ENCODE measurements around the gene SLC41A1.

DNA sequence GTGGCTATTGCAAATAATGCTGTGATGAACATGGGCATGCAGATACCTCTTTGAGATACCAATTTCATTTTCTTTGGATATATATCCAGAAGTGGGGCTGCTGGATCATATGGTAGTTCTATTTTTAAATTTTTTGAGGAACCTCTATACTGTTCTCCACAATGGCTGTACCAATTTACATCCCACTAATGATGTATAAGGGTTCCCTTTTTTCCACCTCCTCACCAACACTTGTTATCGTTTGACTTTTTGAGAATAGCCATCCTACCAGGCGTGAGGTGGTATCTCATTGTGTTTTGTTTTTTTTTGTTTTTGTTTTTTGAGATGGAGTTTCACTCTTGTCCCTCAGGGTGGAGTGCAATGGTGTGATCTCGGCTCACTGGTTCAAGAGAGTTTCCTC is 56.4 kb downstream of the SLC41A1 start:
- TF ChIP-seq CTCF (IDR thresholded peaks at IDR 0.05; ENCODE audit: extremely low read depth in 1 of 2, insufficient read depth in 1 of 2, low read depth in 1 of 2, low read length in 2 of 2): no peak
- no peak for TF ChIP-seq POLR2A (IDR thresholded peaks at IDR 0.05; ENCODE audit: low read depth, low read length)
- TF ChIP-seq POLR2AphosphoS5 (IDR thresholded peaks at IDR 0.05; ENCODE audit: insufficient read depth, low read depth, low read length): no peak
- TF ChIP-seq MAX (IDR thresholded peaks at IDR 0.05; ENCODE audit: insufficient read depth, insufficient read length): no peak
- TF ChIP-seq EZH2 (IDR thresholded peaks at IDR 0.05; ENCODE audit: borderline replicate concordance, low read depth, low read length, severe bottlenecking): no peak
